Measurements from ENCODE around the gene DOLPP1. TPM values are rescaled to one million over a fixed set of nuclear protein-coding genes. Genes with fewer than 3 reads are reported as not detected.
"Not testable (repeated sequence)": the region's sequence is repeated elsewhere in the genome, so short reads cannot be mapped to it uniquely, and the experiment has no call there.

The DOLPP1 gene
- total RNA-seq, 1 donor from 2014 or later, result 10.3 TPM

DNA sequence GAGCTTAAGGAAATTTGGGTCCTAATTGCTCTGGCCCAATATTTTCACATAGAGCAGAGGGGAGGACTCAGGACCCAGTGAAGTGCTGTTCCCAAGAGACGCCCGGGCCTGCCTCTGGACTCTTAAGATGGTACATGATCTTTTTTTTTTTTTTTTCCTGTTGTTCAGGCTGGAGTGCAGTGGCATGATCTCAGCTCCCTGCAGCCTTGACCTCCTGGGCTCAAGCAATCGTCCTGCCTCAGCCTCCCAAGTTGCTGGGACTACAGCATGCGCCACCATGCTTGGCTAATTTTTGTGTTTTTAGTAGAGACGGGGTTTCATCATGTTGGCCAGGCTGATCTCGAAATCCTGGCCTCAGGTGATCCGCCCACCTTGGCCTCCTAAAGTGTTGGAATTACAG is 49.4 kb downstream of the DOLPP1 start:
- ATAC-seq; intact Hi-C loops (cut with DNase I); DNase-seq (ENCODE audit: low spot score): not testable (repeated sequence)

DNA sequence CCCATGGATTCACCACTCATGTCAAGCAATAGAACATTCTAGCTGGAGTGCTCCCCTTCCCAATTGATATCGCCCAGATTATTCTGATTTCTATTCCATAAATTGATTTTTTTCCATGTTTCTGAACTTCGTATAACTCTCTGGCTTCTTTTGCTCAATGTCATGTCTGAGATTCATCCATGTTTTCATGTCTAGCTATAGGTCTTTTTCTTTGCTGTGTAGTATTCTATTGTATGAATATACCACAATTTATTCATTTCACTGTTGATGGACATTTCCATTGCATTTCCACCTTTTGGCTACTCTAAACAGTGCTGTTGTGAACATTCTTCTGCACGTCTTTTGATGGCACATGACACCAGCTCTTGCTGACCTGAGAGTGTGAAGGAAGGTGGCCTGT is 49.9 kb downstream of the DOLPP1 start:
- DNase-seq (ENCODE audit: low spot score) (no peak), ATAC-seq (no peak)
- intact Hi-C loops (cut with DNase I), result no loop called here

DNA sequence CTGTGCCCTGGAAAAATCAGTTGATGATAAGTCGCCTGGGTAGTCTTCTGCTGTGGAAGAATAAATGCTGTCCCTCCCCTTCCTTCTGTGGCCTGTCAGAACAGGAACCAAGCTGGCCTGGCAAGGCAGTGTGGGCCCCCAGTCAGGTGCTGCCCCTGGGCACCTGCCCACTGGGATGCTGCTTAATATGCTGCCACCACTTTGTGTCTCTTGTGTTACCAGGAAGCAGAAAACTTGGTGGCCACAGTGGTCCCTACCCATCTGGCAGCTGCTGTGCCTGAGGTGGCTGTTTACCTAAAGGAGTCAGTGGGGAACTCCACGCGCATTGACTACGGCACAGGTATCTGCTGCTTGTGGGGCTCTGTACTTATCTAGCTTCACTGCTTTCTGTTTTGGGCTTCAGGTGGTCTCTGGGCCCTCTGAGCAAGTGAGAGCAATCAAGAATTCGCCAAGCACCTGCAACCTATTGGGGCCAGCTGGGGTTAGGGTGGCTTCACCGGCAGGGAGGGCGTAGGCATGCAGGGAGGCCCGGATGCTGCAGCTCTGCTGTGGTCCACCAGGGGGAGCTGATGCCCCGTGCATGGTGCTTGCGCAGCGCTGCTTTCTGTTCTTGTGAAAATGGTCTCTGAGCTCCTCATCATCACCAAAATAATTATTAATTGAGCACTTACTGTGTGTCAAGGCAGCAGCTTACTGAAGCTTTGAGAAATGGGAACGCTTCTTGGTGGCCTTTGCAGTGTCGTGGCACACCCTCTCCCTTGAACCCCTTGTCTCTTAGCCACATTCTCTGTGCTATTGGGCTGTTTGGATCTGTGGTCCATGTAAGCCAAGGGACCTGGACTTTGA is 50.6 kb downstream of the DOLPP1 start:
- peak; percentile 91 for DNase-seq (ENCODE audit: low spot score)
- ATAC-seq, result peak; percentile 90
- intact Hi-C loops (cut with DNase I), result no loop called here

DNA sequence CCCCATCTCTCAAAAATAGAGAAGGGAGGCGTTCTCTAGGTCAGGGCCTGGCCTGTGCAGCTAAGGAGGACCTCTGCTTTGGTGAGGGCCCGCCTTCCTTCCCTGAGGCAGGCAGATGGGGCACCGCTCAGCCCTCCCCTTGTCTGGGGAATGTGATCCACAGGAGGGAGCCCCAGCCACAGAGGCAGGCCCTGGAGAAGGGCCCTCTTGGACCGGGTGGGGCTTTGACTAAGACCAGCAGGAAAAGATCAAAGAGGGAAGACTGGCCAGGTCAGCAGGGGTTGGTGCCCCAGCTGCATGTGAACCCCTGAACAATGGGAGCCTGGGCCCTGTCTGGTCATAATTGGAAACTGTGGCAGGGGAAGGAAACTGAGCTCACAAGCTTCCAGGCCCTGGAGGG is 52.2 kb downstream of the DOLPP1 start:
- ATAC-seq (no peak), DNase-seq (ENCODE audit: low spot score) (peak; percentile 57)
- intact Hi-C loops (cut with DNase I), result no loop called here

DNA sequence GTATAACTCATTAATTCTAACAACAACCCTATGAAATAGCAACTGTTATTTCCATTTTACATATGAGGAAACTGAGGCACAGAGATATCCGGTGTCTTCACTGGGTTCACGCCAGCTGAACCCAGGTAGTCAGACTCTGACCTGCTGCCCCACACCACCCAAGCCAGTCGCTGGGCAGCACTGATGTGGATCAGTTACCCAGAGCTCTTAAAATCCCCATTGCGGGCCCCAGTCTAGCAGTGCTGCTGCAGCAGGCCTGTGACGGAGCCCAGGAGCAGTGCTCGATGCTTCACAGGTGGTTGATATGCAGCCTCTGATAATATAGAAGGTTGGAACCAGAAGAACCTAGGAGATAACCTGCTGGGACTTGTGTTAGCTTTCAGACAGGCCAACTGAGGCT is 54.6 kb downstream of the DOLPP1 start:
- intact Hi-C loops (cut with DNase I), result loop anchor here (5.0 kb wide), 1 partner anchor 487 kb away; the partner anchor contains the start of gene C9orf50
- ATAC-seq (no peak), DNase-seq (ENCODE audit: low spot score) (peak; percentile 52)

DNA sequence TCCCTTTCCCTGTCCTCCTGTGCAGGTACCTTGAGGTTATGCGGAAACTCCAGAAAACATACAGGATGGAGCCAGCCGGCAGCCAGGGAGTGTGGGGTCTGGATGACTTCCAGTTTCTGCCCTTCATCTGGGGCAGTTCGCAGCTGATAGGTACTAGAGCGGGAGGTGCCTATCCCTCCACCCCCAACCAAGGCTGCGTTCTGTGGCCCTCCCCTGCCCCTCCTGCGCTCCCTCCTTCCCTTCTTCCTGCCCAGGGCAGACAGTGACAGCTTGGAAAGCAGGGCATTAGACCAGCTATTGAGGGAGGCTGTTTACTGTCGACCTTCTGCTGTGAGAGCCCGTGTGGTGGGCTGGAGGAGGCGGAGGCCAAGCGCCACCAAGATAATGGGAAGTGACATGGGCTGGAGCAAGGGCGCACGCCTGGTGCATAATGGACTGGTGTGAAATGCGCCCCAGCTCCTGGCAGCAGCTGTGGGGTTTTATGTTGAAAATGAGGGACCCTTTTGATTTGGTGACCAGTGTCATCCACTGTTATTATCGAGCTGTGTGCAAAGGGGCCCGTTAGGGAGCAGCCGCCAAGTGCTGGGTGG is 55.6 kb downstream of the DOLPP1 start:
- DNase-seq (ENCODE audit: low spot score) (peak; percentile 57), ATAC-seq (no peak)
- intact Hi-C loops (cut with DNase I), result loop anchor here (5.0 kb wide), 1 partner anchor 486 kb away; the partner anchor contains the start of gene C9orf50

DNA sequence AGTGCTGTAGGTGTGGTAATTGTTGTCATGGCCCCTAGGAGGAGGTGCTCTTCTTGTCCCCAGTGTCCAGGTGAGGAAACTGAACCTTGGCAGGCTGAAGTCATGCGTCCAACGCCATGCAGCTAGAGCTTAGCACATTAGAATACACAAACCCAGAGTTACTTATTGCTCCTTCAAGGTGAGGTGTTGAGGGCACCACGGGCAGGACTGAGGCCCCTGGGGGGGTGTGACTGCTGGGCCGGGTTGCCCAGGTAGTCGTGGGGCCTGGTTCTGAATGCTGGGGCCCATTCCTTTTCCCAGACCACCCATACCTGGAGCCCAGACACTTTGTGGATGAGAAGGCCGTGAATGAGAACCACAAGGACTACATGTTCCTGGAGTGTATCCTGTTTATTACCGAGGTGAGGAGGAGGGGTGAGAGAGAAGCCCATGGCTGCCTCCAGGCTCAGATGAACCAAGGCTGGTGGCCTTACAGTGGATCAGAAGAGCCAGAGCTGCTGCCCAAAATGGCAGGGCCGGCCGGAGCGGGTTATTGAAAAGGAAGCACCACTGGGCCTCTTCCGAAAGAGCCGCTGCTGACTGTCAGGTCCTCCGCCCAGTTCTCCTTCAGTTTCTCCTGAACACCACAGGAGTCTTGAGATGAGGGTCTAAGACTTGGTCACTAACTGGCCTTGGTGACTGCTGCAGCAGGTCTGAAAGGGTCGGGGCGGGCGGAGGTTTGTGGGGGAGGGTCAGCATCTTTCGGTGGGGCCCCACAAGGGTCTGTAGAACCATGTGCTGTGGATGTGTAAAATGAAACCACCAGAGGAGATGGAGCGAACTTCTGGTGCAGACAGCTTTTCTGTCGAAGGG is 56.6 kb downstream of the DOLPP1 start:
- intact Hi-C loops (cut with DNase I), result loop anchor here (5.0 kb wide), 1 partner anchor 485 kb away; the partner anchor contains the start of gene C9orf50
- ATAC-seq, result no peak
- peak; percentile 65 for DNase-seq (ENCODE audit: low spot score)

DNA sequence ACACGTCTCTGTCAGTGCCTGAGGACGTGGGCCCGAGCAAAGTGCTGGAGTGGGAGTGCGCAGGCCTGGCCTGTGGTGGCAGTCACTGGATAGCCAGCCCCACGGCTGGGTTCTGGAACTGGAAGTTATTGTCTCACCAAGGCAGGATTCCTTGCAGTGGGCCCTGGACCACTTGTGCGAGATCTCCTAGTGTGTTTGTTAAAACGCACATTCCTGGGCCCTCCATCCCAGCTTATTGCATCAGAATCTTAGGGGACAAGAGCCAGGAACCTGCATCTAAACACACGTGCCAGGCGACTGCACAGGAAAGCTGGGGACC is 57.2 kb downstream of the DOLPP1 start:
- intact Hi-C loops (cut with DNase I), result loop anchor here (5.0 kb wide), 1 partner anchor 484 kb away; the partner anchor contains the start of gene C9orf50
- ATAC-seq (no peak), DNase-seq (ENCODE audit: low spot score) (no peak)

DNA sequence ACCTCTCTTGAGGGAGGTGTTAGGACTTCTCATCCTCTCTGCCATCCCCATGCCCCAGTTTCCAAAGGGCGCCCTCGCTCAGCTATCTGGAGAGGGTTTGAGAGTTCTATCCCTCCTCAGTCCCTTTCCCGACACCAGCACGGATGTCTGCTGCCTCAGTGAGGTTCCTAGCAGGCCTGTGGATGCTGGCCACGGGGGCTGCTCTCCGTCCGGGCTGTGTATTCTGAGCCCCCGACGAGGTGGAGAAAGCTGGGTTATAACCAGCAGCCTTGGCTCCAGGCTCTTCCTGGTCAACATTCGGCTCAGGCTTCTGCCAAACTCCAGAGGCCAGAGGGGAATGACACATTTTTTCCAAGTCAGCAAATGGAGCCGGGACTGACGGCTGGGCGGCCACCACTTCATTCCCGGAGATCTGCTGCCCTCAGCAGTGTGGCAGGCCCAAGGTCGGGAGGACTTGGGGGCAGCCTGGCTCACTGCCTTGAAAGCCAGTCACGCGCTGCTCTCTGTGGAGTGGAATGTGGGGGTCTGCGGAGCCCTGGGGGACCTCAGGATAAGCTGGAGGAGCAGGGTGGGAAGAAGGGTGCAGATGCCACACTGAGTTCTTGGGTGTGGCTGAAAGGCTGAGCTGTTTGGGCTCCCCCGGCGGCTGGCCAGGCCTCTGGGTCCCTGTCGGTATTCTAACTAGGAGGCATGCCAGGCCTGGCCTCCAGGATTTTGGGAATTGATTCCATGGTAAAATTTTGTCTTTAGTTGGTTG is 57.7 kb downstream of the DOLPP1 start:
- ATAC-seq (peak; percentile 23), DNase-seq (ENCODE audit: low spot score) (peak; percentile 82)
- intact Hi-C loops (cut with DNase I), result loop anchor here (5.0 kb wide), 1 partner anchor 484 kb away; the partner anchor contains the start of gene C9orf50

DNA sequence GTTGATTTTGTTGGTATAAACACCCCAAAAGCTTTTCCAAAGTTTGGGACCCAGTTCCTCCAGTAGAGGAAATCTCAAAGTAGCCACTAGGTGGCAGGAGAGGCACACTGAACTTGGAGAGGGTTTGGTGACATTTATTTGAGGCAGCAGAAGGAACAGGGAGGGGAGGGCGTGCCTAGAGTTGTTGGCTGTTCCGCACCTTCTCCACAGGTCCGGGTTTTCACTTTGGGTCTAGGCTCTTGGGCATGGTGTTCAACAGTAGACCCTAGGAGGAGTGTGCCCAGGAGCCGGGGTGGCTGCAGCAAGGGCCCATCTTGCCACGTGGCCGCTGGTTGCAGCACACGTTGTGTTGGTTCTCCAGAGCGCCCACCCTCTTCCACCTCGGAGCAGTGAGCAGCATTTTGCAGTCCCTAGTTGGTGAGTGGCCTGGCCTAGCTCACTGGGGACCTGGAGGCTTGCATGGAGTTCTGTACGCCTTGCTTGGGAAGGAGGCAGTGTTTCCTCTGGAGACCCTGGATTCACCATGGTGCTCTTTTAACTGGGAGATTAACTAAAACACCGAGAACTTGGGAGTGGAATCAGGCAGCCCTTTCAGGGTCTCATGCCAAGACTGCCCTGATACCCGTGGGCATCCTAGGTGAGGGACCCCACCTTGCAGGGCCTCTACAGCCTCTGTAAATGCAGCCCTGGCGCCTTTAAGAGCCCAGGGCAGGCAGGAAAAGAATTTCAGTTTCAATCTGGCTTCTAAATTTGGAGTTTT is 58.5 kb downstream of the DOLPP1 start:
- DNase-seq (ENCODE audit: low spot score) (peak; percentile 88), ATAC-seq (peak; percentile 72)
- intact Hi-C loops (cut with DNase I), result loop anchor here (5.0 kb wide), 1 partner anchor 483 kb away; the partner anchor contains the start of gene C9orf50

DNA sequence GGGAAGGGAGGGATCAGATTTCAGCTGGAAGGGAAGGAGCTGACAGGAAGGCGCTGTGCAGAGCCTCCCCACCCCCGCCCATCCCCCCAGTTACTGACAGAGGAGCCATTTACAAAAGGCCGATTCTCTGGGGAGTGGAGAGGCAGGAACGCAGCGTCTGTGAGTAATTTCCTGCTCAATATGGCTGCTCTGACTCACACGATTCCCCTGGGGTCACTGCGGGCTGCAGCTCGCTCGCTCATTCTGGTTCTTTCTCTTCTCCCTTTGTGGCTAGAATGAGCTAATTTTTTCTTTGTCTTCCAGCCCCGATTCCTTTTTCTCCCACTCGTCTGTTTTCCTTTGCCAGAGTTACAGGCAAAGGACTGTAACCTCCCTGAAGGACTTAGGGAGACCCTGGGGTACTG is 59.1 kb downstream of the DOLPP1 start:
- intact Hi-C loops (cut with DNase I), result loop anchor here (5.0 to 10.0 kb wide), 2 partner anchors 345 to 482 kb away; partner anchors contain the start of gene C9orf50

More for the DNA sequence above, 59.1 kb downstream of the DOLPP1 start:
- peak; percentile 88 for ATAC-seq
- peak; percentile 93 for DNase-seq (ENCODE audit: low spot score)

Other genes with a start within 250 kb of the DOLPP1 start
- 12.8 TPM for gene KYAT1, start 199.2 kb upstream of the DOLPP1 start, total RNA-seq
- gene LRRC8A, start 199.0 kb upstream of the DOLPP1 start, total RNA-seq, result 67.2 TPM
- gene PHYHD1, start 160.1 kb upstream of the DOLPP1 start, total RNA-seq, result 38.7 TPM
- gene DOLK, start 133.5 kb upstream of the DOLPP1 start, total RNA-seq, result 9.6 TPM
- 46.4 TPM for gene NUP188, start 133.4 kb upstream of the DOLPP1 start, total RNA-seq
- gene SH3GLB2, start 52.8 kb upstream of the DOLPP1 start, total RNA-seq, result 158 TPM
- 25.5 TPM for gene MIGA2, start 44.5 kb upstream of the DOLPP1 start, total RNA-seq
- gene CRAT, start 29.7 kb downstream of the DOLPP1 start, total RNA-seq, result 37.4 TPM
- 78.2 TPM for gene PTPA, start 30.3 kb downstream of the DOLPP1 start, total RNA-seq
- 39.3 TPM for gene IER5L, start 97.2 kb downstream of the DOLPP1 start, total RNA-seq